WTC11 (cell line): ENCODE results near the gene SBF1.

Experiments
- E2F5 ChIP-seq: sonication (generic); formaldehyde crosslinking; IDR thresholded peaks from 2 replicates; pipeline ENCODE4 v1.8.1; 2022; ENCODE audit warnings: mild to moderate bottlenecking, moderate library complexity, missing genetic modification reagents
- ELF4 ChIP-seq: sonication (generic); formaldehyde crosslinking; IDR thresholded peaks from 2 replicates; pipeline ENCODE4 v1.8.1; 2022; ENCODE audit warnings: low read depth, mild to moderate bottlenecking, moderate library complexity, missing genetic modification reagents
- SP1 ChIP-seq: sonication (generic); formaldehyde crosslinking; conservative IDR thresholded peaks from 2 replicates; pipeline ENCODE4 v1.8.1; 2022; ENCODE audit warnings: missing genetic modification reagents

GRCh38 chr22:50441428-50441993, 33.3 kb downstream of the SBF1 start:
- TF ChIP-seq ELF4 (CRISPR knock-in tag) (no peak), SP1 (CRISPR knock-in tag) (no peak), E2F5 (no peak)
